SW 1271 (cell line): ENCODE results near the gene SGCG.

Experiments used
- DNase-seq, 2 experiments: peaks; one replicate each; lab custom pipeline; 2025; lab: John Stamatoyannopoulos, UW

Gene SGCG

DNA sequence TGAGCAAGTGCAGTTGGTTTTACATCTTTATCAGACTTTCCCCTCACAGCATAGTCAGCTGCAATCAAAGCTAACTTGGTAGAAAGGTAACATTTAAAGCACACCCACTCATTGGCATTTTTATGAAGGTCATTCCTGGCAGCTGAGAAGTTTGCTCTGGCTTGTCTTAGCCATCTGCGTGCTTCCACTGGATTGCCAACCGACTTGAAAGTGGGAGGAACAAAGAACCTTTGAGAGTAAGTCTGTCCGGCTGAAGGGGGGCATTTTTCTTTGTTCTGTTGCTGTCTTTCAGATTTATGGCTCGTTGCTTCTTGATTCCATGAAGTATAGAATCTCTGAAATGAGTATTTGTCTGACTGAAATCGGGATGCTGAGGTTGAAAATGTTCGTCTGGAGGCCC lies 149.6 kb downstream of the SGCG start:
- no peak for DNase-seq

DNA sequence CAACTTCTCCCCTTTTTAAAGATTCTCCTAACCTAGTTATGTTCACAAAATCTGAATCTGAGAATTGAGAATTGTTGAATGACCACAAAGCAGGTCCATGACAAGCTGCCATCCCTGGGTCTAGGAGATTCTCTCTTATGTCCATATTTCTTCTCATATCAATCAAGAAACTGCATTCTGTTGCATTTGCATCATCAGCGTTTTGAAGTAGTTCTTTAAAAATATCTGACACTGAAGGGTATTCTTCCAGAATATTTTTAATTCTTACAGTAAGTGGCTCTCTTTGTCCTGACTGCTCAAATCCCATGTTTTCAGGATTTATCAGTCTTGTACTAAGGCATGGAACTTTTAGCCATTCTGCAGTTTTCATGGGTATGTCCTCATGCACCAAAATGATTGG lies 158.4 kb downstream of the SGCG start:
- DNase-seq: no peak

DNA sequence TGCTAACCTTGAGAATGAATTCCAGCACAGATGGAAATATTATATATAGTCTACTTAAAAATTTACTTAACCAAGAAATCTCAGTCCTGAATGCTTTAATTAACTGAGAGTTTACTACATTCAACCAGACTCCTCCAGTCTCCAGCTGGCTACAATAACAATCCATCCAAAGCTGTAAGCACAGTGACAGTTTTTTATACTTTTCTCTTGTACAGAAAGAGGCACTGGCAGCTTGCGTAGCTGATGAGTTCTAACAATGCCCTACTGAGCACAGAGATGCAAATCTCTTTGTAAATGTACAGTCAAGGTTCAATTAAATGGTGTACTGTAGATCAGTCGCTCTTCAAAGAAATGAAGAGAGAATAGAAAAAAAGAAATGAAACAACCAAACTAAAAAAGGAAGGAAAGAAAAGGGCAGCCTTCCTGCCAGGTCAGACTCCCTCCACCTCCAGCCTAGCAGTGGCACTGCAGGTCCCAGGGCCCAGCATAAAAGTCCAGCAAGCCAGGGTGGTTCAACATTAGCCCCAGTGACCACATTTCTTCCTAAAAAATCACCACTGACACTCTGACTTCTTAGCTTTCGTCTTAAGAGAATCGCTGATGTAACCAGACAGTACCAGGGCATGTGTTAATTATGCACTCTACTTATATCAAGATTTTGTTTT lies 164.3 kb downstream of the SGCG start:
- DNase-seq: no peak

- no peak for DNase-seq
Measured at GRCh38 chr13:23347601-23348000, 166.8 kb downstream of the SGCG start.

DNA sequence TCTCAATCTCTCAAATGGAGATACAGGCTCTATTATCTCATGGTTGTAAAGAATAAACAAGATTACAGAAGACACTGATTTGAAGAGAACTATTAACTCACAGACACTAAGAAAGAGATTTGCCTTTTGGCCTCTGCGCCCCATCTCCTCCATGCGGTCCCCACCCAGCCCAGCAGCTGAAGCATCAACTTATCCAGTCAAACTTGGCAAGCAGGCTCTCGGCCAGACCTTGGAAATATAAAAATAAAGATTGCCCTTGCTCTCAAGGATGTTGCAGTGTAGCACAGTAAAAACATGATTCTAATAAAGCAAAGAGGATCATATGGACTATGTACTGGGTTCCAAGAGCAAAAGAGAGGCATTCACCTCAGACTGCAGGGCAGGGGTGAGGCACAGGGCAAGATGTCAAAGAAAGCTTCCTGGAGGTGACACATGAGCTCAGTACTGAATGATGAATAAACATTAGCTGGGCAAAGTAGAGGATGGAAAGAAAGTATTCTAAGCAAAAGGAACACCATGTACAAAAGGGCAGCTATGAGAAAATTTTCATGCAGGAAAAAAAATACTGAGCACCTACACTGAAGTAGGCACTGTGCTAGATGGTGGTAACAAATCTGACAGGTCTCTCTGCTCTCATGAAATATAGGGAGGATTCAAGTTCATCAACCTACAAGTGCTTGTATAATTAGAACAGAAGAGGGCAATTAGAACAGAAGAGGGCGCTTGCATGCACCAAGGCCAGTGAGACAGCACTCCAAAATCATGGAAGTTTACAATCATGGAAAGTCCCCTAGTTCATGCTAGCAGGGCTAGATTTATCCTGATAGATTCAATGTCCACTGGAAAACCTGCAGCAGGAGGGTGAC lies 167.7 kb downstream of the SGCG start:
- DNase-seq: peak in 1 of 2 experiments; percentile 13

GRCh38 chr13:23349161-23349897 lies 168.6 kb downstream of the SGCG start:
- DNase-seq: no peak

DNA sequence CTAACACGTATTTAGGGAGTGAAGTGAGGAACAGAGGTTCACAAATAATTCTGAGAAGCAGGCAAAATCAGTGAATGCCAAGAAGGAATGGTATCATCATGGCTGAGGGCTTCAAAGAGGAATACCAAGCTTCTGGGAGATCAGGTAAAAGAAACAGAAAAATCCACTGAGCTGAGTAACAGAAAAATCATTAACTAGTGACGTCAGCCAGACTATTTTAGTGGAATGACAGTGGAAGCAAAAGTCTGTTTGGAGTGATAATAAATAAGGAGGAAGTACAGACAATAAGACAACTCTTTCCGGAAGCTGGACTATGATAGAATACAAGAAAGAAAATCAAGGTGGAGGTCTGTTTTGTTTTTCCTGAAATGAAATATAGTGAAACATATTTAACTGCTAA lies 169.2 kb downstream of the SGCG start:
- DNase-seq: no peak

DNA sequence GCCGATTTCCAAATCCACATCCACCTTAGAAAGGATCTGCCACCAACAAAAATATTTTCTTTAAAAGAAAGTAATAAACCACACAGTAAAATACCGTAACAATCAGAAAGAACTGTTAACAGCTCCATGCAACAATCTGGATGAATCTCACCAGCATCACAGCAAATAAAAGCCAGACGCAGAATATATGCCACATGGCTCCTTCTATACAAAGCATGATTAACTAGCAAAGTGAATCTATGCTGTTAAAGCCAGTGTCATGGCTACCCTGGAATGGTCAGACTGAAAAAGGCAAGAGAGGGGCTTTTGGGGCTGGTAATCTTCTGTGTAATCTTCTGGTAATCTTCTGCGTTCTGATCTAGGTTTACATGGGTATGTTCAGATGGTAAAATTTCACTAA lies 171.4 kb downstream of the SGCG start:
- no peak for DNase-seq

DNA sequence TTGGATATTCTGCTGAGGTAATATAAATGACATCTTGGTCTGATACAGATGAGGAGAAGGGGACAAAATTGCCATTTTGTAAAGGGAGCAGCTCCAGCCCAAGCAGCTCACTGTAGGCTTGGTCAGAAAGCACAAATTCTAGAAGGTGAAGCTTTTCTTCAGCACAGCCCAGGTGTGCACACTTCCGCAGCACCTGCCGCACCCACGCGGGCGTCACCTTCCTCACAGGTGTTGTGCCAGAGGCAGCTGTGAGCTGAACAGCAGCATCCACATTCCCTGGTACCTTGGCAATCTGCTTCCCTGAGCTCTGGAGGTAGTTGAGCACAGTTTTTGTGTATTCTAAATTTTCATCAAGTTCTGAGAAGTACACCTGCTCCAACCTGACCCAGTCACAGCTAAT lies 173.7 kb downstream of the SGCG start:
- DNase-seq: no peak

- DNase-seq: no peak
Measured at GRCh38 chr13:23356368-23356767, 175.6 kb downstream of the SGCG start.

DNA sequence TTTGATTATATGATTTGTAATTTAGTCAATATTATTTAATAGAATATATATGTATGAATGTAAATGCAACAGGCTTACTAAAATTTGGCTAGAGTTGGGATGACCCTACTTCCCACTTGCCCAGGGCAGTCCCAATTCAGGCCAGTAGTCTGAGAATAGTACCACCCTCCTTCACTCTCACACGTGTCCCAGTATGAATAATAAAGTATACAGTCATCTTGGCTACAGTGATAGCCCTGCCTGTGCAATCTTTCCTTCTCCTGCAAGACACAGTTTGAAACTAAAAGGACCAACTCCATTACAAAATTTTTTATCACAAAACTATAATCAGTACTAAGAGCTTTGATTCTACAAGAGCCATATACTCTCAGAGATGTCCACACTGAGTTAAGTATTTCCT lies 176.6 kb downstream of the SGCG start:
- no peak for DNase-seq

GRCh38 chr13:23359882-23360281 lies 179.1 kb downstream of the SGCG start:
- no peak for DNase-seq

- DNase-seq: no peak
Measured at GRCh38 chr13:23365652-23366051, 184.9 kb downstream of the SGCG start.

GRCh38 chr13:23367907-23368306 lies 187.1 kb downstream of the SGCG start:
- no peak for DNase-seq

DNA sequence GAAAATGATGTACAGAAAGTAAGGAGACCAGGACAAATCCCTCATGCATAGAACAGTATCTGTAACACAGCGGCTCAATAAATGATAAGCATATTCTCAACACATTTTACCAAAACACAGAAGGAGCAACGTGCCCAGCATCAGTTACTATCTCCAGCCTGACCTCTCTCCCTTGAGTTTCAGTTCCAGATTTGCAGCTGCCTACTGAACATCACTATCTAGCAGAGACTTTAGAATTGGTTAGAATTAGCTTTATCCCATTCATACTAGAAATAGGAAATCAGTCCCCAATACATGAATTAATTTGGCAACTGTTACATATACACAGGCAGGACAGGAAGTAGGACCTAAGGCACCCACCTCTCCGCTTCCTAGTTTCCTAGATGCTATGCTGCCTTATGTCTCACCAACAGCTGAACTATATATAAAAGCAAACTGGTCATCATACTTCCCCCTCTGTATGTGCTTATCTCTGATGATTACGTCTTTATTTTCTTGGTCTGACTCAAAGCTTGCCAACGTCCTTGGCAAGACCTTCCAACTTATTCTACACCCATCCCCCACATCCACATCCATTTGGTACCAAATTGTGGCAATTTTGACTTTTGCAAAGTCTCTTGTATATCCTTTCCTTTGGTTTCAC lies 191.6 kb downstream of the SGCG start:
- DNase-seq: no peak
